HL-60/S4 (cell line): ENCODE results near the gene EAF2.

Experiments used
- in situ Hi-C: fragments of 300-500 bp; cut with MboI; formaldehyde crosslinking; loops from 2 replicates; pipeline ENCODE4 v1.14.3; 2022; ENCODE audit warnings: low sequenced_read_pairs

The EAF2 gene

GRCh38 chr3:121834671-121835464 lies at the start of gene EAF2, which contains the start of gene IQCB1:
TSS of gene EAF2 (plus strand) at chr3:121835209. CDS start at chr3:121835286, 77 bp downstream.
TSS of gene IQCB1 (minus strand) at chr3:121835060. CDS start at chr3:121828960, 6,100 bp downstream.
- in situ Hi-C loops = no loop called here

- in situ Hi-C loops = no loop called here
Measured at GRCh38 chr3:121786485-121786884, 48.5 kb upstream of the EAF2 start.

GRCh38 chr3:121793078-121793477 lies 41.9 kb upstream of the EAF2 start:
- in situ Hi-C loops = no loop called here

- in situ Hi-C loops = no loop called here
Measured at GRCh38 chr3:121794264-121794983, 40.6 kb upstream of the EAF2 start.

- in situ Hi-C loops = no loop called here
Measured at GRCh38 chr3:121796970-121797369, 38.0 kb upstream of the EAF2 start.

GRCh38 chr3:121800906-121801305 lies 34.1 kb upstream of the EAF2 start:
- in situ Hi-C loops = no loop called here

- in situ Hi-C loops = no loop called here
Measured at GRCh38 chr3:121803771-121804320, 31.2 kb upstream of the EAF2 start.

GRCh38 chr3:121809249-121809648 lies 25.8 kb upstream of the EAF2 start:
- in situ Hi-C loops = no loop called here

- in situ Hi-C loops = no loop called here
Measured at GRCh38 chr3:121817753-121818152, 17.3 kb upstream of the EAF2 start.

- in situ Hi-C loops = no loop called here
Measured at GRCh38 chr3:121818578-121818977, 16.4 kb upstream of the EAF2 start.

GRCh38 chr3:121819236-121819635 lies 15.8 kb upstream of the EAF2 start:
- in situ Hi-C loops = no loop called here

- in situ Hi-C loops = no loop called here
Measured at GRCh38 chr3:121821421-121822199, 13.4 kb upstream of the EAF2 start.

GRCh38 chr3:121822973-121823372 lies 12.0 kb upstream of the EAF2 start:
- in situ Hi-C loops = no loop called here

- in situ Hi-C loops = no loop called here
Measured at GRCh38 chr3:121834157-121834670, 795 bp upstream of the EAF2 start.

GRCh38 chr3:121835465-121835801 lies 424 bp downstream of the EAF2 start:
- in situ Hi-C loops = no loop called here

- in situ Hi-C loops = no loop called here
Measured at GRCh38 chr3:121836064-121836463, 1.1 kb downstream of the EAF2 start.

- in situ Hi-C loops = no loop called here
Measured at GRCh38 chr3:121836481-121836880, 1.5 kb downstream of the EAF2 start.

GRCh38 chr3:121839962-121840361 lies 5.0 kb downstream of the EAF2 start:
- in situ Hi-C loops = no loop called here

- in situ Hi-C loops = no loop called here
Measured at GRCh38 chr3:121844892-121845291, 9.9 kb downstream of the EAF2 start.

GRCh38 chr3:121852256-121852655 lies 17.2 kb downstream of the EAF2 start:
- in situ Hi-C loops = no loop called here

- in situ Hi-C loops = no loop called here
Measured at GRCh38 chr3:121855555-121855954, 20.5 kb downstream of the EAF2 start.
